Measurements from ENCODE around the gene C3orf70.

The C3orf70 gene

GRCh38 chr3:185030951-185031350, 121.9 kb downstream of the C3orf70 start:
- H3K4me3 ChIP-seq (ENCODE audit: low read length) = no peak overlapping the region
- TF ChIP-seq ZNF274 (IDR thresholded peaks at IDR 0.05; ENCODE audit: low read depth, low read length) = no peak

GRCh38 chr3:185030399-185030798, 122.5 kb downstream of the C3orf70 start:
- H3K4me3 ChIP-seq (ENCODE audit: low read length) = no peak overlapping the region
- TF ChIP-seq ZNF274 (IDR thresholded peaks at IDR 0.05; ENCODE audit: low read depth, low read length) = no peak

- no peak for TF ChIP-seq ZNF274 (IDR thresholded peaks at IDR 0.05; ENCODE audit: low read depth, low read length)
- no peak overlapping the region for H3K4me3 ChIP-seq (ENCODE audit: low read length)
Observed at GRCh38 chr3:185029086-185029485, 123.8 kb downstream of the C3orf70 start.

GRCh38 chr3:185028121-185028520, 124.7 kb downstream of the C3orf70 start:
- no peak for TF ChIP-seq ZNF274 (IDR thresholded peaks at IDR 0.05; ENCODE audit: low read depth, low read length)
- no peak overlapping the region for H3K4me3 ChIP-seq (ENCODE audit: low read length)

All from GM08714 (cell line).